CD14-positive monocyte (primary cell): ENCODE data around the gene ADGRG7. TPM values are rescaled to one million over a fixed set of nuclear protein-coding genes. Genes with fewer than 3 reads are reported as not detected.

Experiments
- DNase-seq, 3 donors: peaks; one replicate each; pipeline ENCODE4 v3.0.0-alpha.2; 2011 to 2022
- H2AFZ ChIP-seq: 2 replicates; pipeline ENCODE4 v1.6.0; 2012; ENCODE audit warnings: mild to moderate bottlenecking, low read depth, low read length, inconsistent platforms; ENCODE audit not compliant: insufficient read depth, poor library complexity, severe bottlenecking
- H3K27ac ChIP-seq, 2 donors: 1 replicate in 1 of 2; 2 replicates in 1 of 2; pipeline ENCODE4 v1.5.1; 2012 to 2013; ENCODE audit warnings: low read length in 2 of 2, control low read depth in 1 of 2, inconsistent platforms in 1 of 2, low read depth in 1 of 2, mild to moderate bottlenecking in 1 of 2
- H3K27me3 ChIP-seq, 2 donors: one replicate each; pipeline versions ENCODE4 v1.6.0 to v1.6.1; 2011 to 2013; ENCODE audit warnings: low read length in 2 of 2; ENCODE audit not compliant: control insufficient read depth in 2 of 2, insufficient read depth in 2 of 2
- H3K36me3 ChIP-seq, 2 donors: replicated peaks in 1 of 2; 1 replicate in 1 of 2; 2 replicates in 1 of 2; pipeline versions ENCODE4 v1.5.1 to v1.6.1; 2012 to 2013; ENCODE audit warnings: low read length in 2 of 2, control low read depth in 1 of 2, inconsistent platforms in 1 of 2, mild to moderate bottlenecking in 1 of 2; ENCODE audit not compliant: insufficient read depth in 2 of 2, control insufficient read depth in 1 of 2
- H3K4me1 ChIP-seq, 2 donors: 1 replicate in 1 of 2; 2 replicates in 1 of 2; pipeline versions ENCODE4 v1.5.1 to v1.6.1; 2012 to 2013; ENCODE audit warnings: low read length in 2 of 2, control low read depth in 1 of 2, inconsistent platforms in 1 of 2, mild to moderate bottlenecking in 1 of 2, moderate library complexity in 1 of 2; ENCODE audit not compliant: insufficient read depth in 2 of 2, control insufficient read depth in 1 of 2
- H3K4me2 ChIP-seq: replicated peaks from 2 replicates; pipeline ENCODE3; 2012; ENCODE audit warnings: low read length, moderate library complexity, mild to moderate bottlenecking; ENCODE audit not compliant: poor library complexity, severe bottlenecking; ENCODE audit errors: extremely low read depth
- H3K4me3 ChIP-seq, 3 experiments: fragments of 200-600 bp in 1 of 3; sonication (generic) in 1 of 3; replicated peaks in 1 of 3; 1 replicate in 2 of 3; 2 replicates in 1 of 3; pipeline ENCODE4 v1.5.1; 2011 to 2013; ENCODE audit warnings: low read length in 3 of 3, mild to moderate bottlenecking in 3 of 3, control low read depth in 2 of 3, low read depth in 2 of 3, inconsistent platforms in 1 of 3, moderate library complexity in 1 of 3
- H3K79me2 ChIP-seq: 2 replicates; pipeline ENCODE4 v1.6.0; 2012; ENCODE audit warnings: mild to moderate bottlenecking, control low read depth, inconsistent platforms, low read length, moderate library complexity; ENCODE audit not compliant: insufficient read depth
- H3K9ac ChIP-seq: 2 replicates; pipeline ENCODE4 v1.6.0; 2017; ENCODE audit warnings: low read length, mild to moderate bottlenecking; ENCODE audit not compliant: insufficient read depth, poor library complexity, severe bottlenecking
- H3K9me3 ChIP-seq, 2 donors: replicated peaks in 1 of 2; 1 replicate in 1 of 2; 2 replicates in 1 of 2; pipeline versions ENCODE4 v1.5.1 to v1.6.1; 2012 to 2013; ENCODE audit warnings: low read length in 2 of 2, control low read depth in 1 of 2; ENCODE audit not compliant: control insufficient read depth in 1 of 2, insufficient read depth in 1 of 2
- H4K20me1 ChIP-seq: 2 replicates; pipeline ENCODE4 v1.6.0; 2012; ENCODE audit warnings: mild to moderate bottlenecking, low read length, control low read depth, moderate library complexity; ENCODE audit not compliant: insufficient read depth
- H3K27ac Mint-ChIP-seq, 7 donors: one replicate each; pipeline ENCODE4 v1.8.0; 2020; ENCODE audit warnings: mild to moderate bottlenecking in 7 of 7, mixed read lengths in 7 of 7, moderate library complexity in 6 of 7, inconsistent platforms in 2 of 7
- H3K27me3 Mint-ChIP-seq, 3 donors: one replicate each; pipeline ENCODE4 v1.8.0; 2021 to 2022; ENCODE audit warnings: low read depth in 3 of 3, mild to moderate bottlenecking in 3 of 3, mixed read lengths in 3 of 3, moderate library complexity in 3 of 3, inconsistent platforms in 1 of 3
- H3K36me3 Mint-ChIP-seq, 2 donors: one replicate each; pipeline ENCODE4 v1.8.0; 2020; ENCODE audit warnings: mixed read lengths in 2 of 2, inconsistent platforms in 1 of 2, mild to moderate bottlenecking in 1 of 2
- H3K4me1 Mint-ChIP-seq: one replicate; pipeline ENCODE4 v1.8.0; 2020; ENCODE audit warnings: mild to moderate bottlenecking, mixed read lengths
- H3K4me3 Mint-ChIP-seq, 2 donors: one replicate each; pipeline ENCODE4 v1.8.0; 2020; ENCODE audit warnings: mild to moderate bottlenecking in 2 of 2, mixed read lengths in 2 of 2, moderate library complexity in 1 of 2
- H3K9me3 Mint-ChIP-seq, 7 donors: one replicate each; pipeline ENCODE4 v1.8.0; 2020 to 2022; ENCODE audit warnings: mixed read lengths in 7 of 7, mild to moderate bottlenecking in 6 of 7, moderate library complexity in 6 of 7, inconsistent platforms in 2 of 7
- CTCF ChIP-seq: fragments of 200-600 bp; IDR thresholded peaks from one replicate; pipeline ENCODE4 v1.8.0; 2022; ENCODE audit warnings: antibody characterized with exemption, mild to moderate bottlenecking
- WGBS: methylation state at CpG from one replicate; pipeline ENCODE4 v1.1.5; 2013; ENCODE audit warnings: missing lambda C conversion rate; ENCODE audit not compliant: insufficient coverage; 5-methylcytosine and 5-hydroxymethylcytosine counted together
- intact Hi-C, 2 donors: fragments of 100-400 bp; cut with micrococcal nuclease; formaldehyde crosslinking; loops; one replicate each; pipeline versions ENCODE4 v1.15.0 to v1.15.1; 2023
- polyA plus RNA-seq, 3 donors: library from polyadenylated mRNA; depleted of rRNA in 1 of 3; unstranded in 2 of 3; stranded (reverse) in 1 of 3; fragments of 300-500 nt in 2 of 3; fragments of >200 nt in 1 of 3; fragmentation: Illumina TruSeq in 2 of 3; gene quantifications; 1 replicate in 2 of 3; 2 replicates in 1 of 3; pipeline ENCODE4 v1.2.3, GENCODE V29; 2012 to 2021

Gene ADGRG7
- polyA plus RNA-seq, 3 donors = not detected

- DNase-seq = no peak
- Mint-ChIP-seq H3K4me3 (no peak overlapping the region), H3K27ac (peak overlapping the region in 1 of 7 donors; percentile 54)
Measured at GRCh38 chr3:100600181-100601042, 9.0 kb upstream of the ADGRG7 start.

More at GRCh38 chr3:100600181-100601042, 9.0 kb upstream of the ADGRG7 start:
- no peak overlapping the region for H3K4me2 ChIP-seq
- intact Hi-C loops = no loop called here
- no peak overlapping the region for H3K9ac ChIP-seq
- WGBS = 61% methylated on average over 9 of the region's 11 CpGs
- peaks cover 0 to 2% (median under 1%) of the 10 kb centered on the region in 3 donors for H3K27me3 Mint-ChIP-seq
- H3K4me3 ChIP-seq = no peak overlapping the region
- H3K36me3 Mint-ChIP-seq = no peaks in the 10 kb centered on the region
- peaks cover 2 to 11% (median 8%) of the 10 kb centered on the region in 7 donors for H3K9me3 Mint-ChIP-seq
- H2AFZ ChIP-seq = no peak overlapping the region
- H3K4me1 ChIP-seq = peaks cover 18% of the 10 kb centered on the region in 2 donors
- H4K20me1 ChIP-seq = no peaks in the 10 kb centered on the region
- no peaks in the 10 kb centered on the region for H3K36me3 ChIP-seq
- no peaks in the 10 kb centered on the region for H3K79me2 ChIP-seq
- no peak overlapping the region for H3K27ac ChIP-seq
- no peaks in the 10 kb centered on the region for H3K9me3 ChIP-seq
- H3K4me1 Mint-ChIP-seq = peaks cover 22% of the 10 kb centered on the region
- no peak for TF ChIP-seq CTCF
- H3K27me3 ChIP-seq = no peaks in the 10 kb centered on the region
